ENCODE data around the gene NPIPB8.
"Not testable (repeated sequence)": the region's sequence is repeated elsewhere in the genome, so short reads cannot be mapped to it uniquely, and the experiment has no call there.

NPIPB8 gene

DNA sequence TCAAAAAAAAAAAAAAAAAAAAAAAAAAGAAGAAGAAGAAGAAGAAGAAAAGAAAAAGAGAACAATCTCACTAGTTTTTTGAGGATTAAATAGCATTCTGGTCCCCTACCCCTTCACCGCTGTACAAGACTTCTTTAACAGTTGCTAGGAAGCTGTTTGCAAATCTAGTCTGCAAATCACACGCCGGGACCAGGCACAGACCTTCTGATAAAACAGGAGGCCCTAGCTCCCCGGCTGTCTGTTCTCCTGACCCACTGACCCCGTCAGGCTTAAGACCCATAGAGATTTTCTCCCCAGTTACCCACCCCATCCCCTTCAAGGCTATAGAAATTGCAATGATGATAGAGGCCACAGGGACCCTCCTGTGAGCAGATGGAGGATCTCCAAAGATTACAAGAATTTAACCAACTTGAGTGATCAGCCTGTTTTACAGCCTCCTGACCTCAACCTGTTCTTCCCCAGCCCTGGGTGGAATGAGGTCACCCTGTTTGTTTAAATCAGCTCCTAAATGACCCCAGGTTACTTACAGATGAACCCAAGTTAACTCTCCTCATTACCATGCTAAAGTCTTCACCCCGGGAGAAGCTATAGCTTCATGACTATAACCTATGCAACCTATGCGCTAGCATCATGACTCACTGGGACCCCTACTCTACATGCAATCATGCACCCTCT, 16.2 kb upstream of the NPIPB8 start:
- no peaks in the 10 kb centered on the region for H3K9me3 ChIP-seq (ENCODE audit: control insufficient read depth, low read length)
- H3K36me3 ChIP-seq (ENCODE audit: control insufficient read depth, insufficient read depth, low read length) = no peaks in the 10 kb centered on the region
- H3K4me3 ChIP-seq (ENCODE audit: low read length) = no peak overlapping the region
- no peak overlapping the region for H3K9ac ChIP-seq (ENCODE audit: low read length)
- no peaks in the 10 kb centered on the region for H3K4me1 ChIP-seq (ENCODE audit: control insufficient read depth, insufficient read depth, low read length)
- H3K27me3 ChIP-seq (ENCODE audit: control insufficient read depth, insufficient read depth, low read length) = no peaks in the 10 kb centered on the region

DNA sequence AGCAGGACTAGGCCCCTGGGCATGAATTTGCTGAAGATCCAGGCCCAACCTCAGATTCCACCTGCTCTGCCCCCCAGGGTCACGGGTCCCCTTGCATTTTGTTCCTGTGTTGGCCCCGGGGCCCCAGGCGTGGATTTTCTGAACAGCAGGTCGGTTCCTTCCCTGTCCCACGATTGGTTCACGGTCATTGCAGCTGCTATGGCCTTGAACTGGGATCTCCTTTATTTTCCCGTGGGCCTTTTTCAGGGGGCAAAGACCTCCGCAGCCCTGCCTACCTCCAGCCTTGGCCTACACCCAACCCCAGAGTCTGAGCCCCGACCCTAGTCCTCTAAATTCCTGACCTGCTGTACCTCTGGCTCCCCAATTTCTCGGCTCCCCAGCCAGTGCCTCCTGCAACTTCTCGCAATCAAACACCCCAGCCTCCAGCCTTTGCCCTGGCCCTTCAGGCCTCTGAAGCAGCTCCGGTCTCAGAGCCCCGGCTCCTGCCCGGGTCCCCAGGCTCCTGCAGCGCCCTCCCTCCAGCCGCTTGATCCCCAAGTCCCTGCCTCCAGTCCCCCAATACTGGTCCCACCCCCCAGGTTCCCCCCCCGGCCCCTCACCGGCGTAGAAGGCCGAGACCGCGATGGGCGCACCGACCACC, 15.2 kb upstream of the NPIPB8 start:
- H3K9me3 ChIP-seq (ENCODE audit: control insufficient read depth, low read length); H3K27me3 ChIP-seq (ENCODE audit: control insufficient read depth, insufficient read depth, low read length); H3K4me1 ChIP-seq (ENCODE audit: control insufficient read depth, insufficient read depth, low read length); H3K36me3 ChIP-seq (ENCODE audit: control insufficient read depth, insufficient read depth, low read length): not testable (repeated sequence)
- peak overlapping the region; percentile 55 for H3K9ac ChIP-seq (ENCODE audit: low read length)
- peak overlapping the region; percentile 17 for H3K4me3 ChIP-seq (ENCODE audit: low read length)

DNA sequence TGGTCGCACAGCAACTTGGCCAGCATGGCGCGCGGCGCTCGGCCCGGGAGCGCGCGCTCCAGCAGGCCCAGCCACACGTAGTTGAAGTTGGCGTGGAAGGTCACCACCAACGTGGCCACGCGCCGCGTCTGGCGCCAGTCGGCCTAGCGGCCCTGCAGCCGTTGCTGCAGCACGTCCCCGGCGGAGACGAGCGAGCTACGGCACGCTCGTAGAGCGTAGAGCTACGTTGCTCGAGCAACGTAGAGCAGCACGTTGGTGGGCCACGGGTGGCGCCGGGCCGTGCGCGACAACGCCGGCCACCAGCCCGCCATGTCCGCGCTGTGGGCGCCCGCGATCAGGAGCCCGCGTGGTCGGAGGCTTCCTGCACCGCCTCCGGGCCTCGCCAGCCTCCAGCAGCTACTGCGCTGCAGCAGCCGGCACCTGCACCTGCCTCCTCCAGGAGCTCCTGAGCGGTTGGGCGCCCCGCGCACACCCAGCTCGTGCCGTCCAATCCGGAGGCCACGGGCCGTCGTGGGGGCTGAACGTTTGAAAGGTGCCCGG, 14.6 kb upstream of the NPIPB8 start:
- no peaks in the 10 kb centered on the region for H3K27me3 ChIP-seq (ENCODE audit: control insufficient read depth, insufficient read depth, low read length)
- H3K4me3 ChIP-seq (ENCODE audit: low read length) = peak overlapping the region; percentile 17
- no peaks in the 10 kb centered on the region for H3K9me3 ChIP-seq (ENCODE audit: control insufficient read depth, low read length)
- H3K4me1 ChIP-seq (ENCODE audit: control insufficient read depth, insufficient read depth, low read length) = no peaks in the 10 kb centered on the region
- H3K36me3 ChIP-seq (ENCODE audit: control insufficient read depth, insufficient read depth, low read length) = no peaks in the 10 kb centered on the region
- peak overlapping the region; percentile 55 for H3K9ac ChIP-seq (ENCODE audit: low read length)

DNA sequence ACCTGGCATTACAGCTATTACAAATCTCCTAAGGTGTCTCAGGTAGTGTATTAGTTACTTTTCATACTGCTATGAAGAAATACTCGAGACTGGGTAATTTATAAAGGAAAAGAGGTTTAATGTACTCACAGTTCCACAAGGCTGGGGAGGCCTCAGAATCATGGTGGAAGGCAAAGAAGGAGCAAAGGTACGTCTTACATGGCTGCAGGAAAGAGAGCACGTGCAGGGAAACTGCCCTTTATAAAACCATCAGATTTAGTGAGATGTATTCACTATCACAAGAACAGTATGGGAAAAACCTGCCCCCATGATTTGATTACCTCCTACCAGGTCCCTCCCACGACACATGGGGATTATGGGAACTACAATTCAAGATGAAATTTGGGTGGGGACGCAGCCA, 7.0 kb upstream of the NPIPB8 start:
- not testable (repeated sequence) for H3K4me3 ChIP-seq (ENCODE audit: low read length); H3K27me3 ChIP-seq (ENCODE audit: control insufficient read depth, insufficient read depth, low read length); H3K9ac ChIP-seq (ENCODE audit: low read length); H3K9me3 ChIP-seq (ENCODE audit: control insufficient read depth, low read length); H3K36me3 ChIP-seq (ENCODE audit: control insufficient read depth, insufficient read depth, low read length); H3K4me1 ChIP-seq (ENCODE audit: control insufficient read depth, insufficient read depth, low read length)

DNA sequence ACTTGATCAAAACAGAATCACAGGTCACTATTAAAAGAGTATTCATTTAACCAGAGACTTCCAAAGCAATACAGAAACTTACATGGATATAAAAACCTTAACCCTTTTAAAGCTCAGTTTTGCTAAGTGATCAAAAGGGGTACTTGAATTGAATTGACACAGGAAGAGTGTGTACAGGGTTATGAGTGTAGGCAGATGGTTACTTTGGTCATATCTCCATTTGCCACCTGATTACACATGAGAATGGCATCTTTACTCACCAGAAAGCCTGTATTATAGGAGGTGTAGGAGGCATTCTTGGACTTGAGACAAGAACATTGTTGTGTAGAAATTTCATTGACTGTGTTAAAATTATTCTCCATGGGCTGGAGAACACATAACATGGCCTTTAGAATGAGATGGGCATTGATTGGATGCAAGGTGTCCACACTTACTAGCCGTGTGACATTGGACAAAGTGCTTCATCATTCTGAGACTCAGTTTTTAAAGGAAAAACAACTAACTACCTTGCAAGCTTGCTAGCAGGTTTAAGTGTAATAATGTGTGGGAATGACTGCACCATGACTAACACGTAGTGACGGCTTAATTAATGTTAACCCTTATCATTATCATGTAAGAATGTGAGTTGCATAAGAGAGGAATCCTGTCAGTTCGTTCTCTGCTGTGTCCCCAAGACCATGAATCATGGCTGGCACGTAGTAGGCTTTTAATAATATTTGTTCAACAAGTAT, 1.6 kb upstream of the NPIPB8 start:
- not testable (repeated sequence) for H3K4me1 ChIP-seq (ENCODE audit: control insufficient read depth, insufficient read depth, low read length); H3K9me3 ChIP-seq (ENCODE audit: control insufficient read depth, low read length); H3K9ac ChIP-seq (ENCODE audit: low read length); H3K4me3 ChIP-seq (ENCODE audit: low read length); H3K36me3 ChIP-seq (ENCODE audit: control insufficient read depth, insufficient read depth, low read length); H3K27me3 ChIP-seq (ENCODE audit: control insufficient read depth, insufficient read depth, low read length)

DNA sequence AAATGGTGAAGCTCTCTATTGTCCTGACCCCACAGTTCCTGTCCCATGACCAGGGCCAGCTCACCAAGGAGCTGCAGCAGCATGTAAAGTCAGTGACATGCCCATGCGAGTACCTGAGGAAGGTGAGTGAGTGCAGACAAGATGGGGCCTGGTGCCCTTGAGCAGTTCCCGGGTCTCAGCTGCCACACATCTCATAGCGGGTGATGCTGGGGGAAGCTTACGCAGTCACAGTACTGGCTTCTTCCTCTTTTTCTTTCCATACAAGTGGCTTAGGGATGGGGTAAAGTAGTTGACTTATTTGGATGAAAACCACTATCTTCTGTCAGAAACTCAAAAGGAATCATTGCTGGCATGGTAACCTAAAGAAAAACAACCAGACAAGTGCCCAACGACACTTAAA, 494 bp downstream of the NPIPB8 start:
- H3K4me1 ChIP-seq (ENCODE audit: control insufficient read depth, insufficient read depth, low read length); H3K9ac ChIP-seq (ENCODE audit: low read length); H3K27me3 ChIP-seq (ENCODE audit: control insufficient read depth, insufficient read depth, low read length); H3K9me3 ChIP-seq (ENCODE audit: control insufficient read depth, low read length); H3K4me3 ChIP-seq (ENCODE audit: low read length); H3K36me3 ChIP-seq (ENCODE audit: control insufficient read depth, insufficient read depth, low read length): not testable (repeated sequence)

DNA sequence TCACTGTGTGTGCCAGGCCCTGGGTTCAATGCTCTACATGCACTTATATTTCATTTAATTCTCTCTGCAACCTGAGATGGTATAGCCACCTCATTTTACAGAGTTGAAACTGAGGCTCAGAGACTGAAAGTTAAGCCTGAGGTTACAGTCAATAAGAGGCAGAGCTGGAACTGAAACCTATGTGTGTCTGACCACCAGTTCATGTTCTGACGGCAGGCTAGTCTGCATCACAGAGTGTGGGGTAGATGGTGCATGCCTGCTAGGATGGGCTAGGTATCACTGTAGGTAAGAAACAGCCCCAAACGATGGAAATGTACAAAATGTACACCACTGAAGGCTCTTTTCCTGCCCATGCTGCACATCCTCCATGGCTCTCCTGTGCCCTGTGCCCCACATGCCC, 2.1 kb downstream of the NPIPB8 start:
- H3K36me3 ChIP-seq (ENCODE audit: control insufficient read depth, insufficient read depth, low read length); H3K9ac ChIP-seq (ENCODE audit: low read length); H3K4me1 ChIP-seq (ENCODE audit: control insufficient read depth, insufficient read depth, low read length); H3K9me3 ChIP-seq (ENCODE audit: control insufficient read depth, low read length); H3K4me3 ChIP-seq (ENCODE audit: low read length); H3K27me3 ChIP-seq (ENCODE audit: control insufficient read depth, insufficient read depth, low read length): not testable (repeated sequence)

DNA sequence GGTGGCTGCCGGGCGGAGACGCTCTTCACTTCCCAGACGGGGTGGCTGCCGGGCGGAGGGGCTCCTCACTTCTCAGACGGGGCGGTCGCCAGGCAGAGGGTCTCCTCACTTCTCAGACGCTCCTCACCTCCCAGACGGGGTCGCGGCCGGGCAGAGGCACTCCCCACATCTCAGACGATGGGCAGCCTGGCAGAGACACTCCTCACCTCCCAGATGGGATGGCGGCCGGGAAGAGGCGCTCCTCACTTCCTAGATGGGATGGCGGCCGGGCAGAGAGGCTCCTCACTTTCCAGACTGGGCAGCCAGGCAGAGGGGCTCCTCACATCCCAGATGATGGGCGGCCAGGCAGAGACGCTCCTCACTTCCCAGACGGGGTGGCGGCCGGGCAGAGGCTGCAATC, 28.4 kb downstream of the NPIPB8 start:
- not testable (repeated sequence) for H3K4me1 ChIP-seq (ENCODE audit: control insufficient read depth, insufficient read depth, low read length)

DNA sequence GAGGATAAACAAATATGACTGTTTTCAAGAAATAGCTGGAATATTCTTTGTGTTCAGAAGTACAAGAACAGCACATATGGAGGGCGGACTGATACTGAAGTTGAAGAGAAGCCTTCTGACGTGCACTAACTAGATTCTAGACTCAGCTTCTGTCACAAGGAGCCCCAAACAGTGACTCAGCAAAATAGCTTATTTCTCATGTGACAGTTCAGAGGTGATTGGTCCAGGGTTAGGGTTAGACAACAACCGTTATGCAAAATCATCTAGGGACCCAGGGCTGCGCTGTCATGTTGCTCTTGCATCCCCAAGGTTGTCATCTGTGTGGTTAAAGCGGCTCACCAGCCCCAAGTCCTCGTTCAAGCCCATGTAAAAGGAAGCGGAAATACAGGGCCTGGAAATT, 29.6 kb downstream of the NPIPB8 start:
- not testable (repeated sequence) for H3K4me1 ChIP-seq (ENCODE audit: control insufficient read depth, insufficient read depth, low read length); H3K4me3 ChIP-seq (ENCODE audit: low read length); H3K36me3 ChIP-seq (ENCODE audit: control insufficient read depth, insufficient read depth, low read length); H3K27me3 ChIP-seq (ENCODE audit: control insufficient read depth, insufficient read depth, low read length); H3K9me3 ChIP-seq (ENCODE audit: control insufficient read depth, low read length); H3K9ac ChIP-seq (ENCODE audit: low read length)

More for the DNA sequence above, 28.4 kb downstream of the NPIPB8 start:
- H3K36me3 ChIP-seq (ENCODE audit: control insufficient read depth, insufficient read depth, low read length); H3K27me3 ChIP-seq (ENCODE audit: control insufficient read depth, insufficient read depth, low read length); H3K9ac ChIP-seq (ENCODE audit: low read length); H3K9me3 ChIP-seq (ENCODE audit: control insufficient read depth, low read length); H3K4me3 ChIP-seq (ENCODE audit: low read length): not testable (repeated sequence)

DNA sequence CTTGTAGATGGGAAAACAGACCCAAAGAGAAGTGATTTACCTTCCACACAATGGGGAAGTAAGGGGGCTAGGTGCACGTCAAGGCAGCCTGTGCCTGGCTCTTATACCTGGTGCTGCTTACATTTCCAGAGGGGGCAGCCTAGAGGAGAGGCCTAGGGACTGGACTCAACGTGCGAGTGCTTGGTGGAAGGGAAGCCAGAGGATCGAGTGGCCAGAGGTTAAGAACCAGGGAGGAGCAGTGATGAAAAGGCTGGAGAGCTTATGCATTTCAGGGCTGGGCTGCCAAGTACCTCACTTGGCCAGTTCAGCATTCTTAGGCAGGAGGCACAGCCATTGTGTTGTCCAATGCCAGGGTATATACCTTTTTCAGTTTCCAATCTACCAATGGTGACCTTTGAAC, 30.3 kb downstream of the NPIPB8 start:
- not testable (repeated sequence) for H3K36me3 ChIP-seq (ENCODE audit: control insufficient read depth, insufficient read depth, low read length); H3K9me3 ChIP-seq (ENCODE audit: control insufficient read depth, low read length); H3K4me1 ChIP-seq (ENCODE audit: control insufficient read depth, insufficient read depth, low read length); H3K27me3 ChIP-seq (ENCODE audit: control insufficient read depth, insufficient read depth, low read length); H3K4me3 ChIP-seq (ENCODE audit: low read length); H3K9ac ChIP-seq (ENCODE audit: low read length)

DNA sequence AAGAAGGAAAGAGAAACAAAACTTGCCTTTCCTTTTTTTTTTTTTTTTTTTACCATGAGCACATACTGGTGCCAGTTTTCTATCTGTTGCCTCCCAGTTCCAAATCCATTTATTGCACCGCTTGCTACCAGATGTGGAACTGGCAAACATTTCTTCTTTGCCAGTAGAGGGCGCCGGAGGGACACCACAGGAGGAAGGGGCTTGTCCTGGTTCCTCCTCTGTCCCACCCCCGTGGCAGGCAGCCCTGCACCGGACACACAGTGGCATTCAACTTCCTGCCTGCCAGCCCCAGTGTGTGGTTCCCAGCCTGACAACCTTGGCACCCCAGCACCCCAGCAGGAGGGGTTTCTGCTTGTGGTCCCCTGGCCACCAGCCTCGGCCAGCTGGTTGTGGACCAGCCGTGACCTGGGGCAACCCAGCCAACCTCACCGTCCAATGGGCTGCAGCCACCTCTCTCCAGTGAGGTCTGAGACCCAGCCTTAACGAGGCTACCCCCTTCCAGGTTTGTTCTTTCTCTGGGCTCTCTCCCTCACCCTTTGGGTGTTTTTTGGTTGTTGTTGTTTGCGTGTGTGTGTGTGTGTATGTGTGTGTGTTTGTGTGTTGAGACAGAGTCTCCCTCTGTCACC, 50.6 kb downstream of the NPIPB8 start:
- not testable (repeated sequence) for H3K27me3 ChIP-seq (ENCODE audit: control insufficient read depth, insufficient read depth, low read length); H3K4me1 ChIP-seq (ENCODE audit: control insufficient read depth, insufficient read depth, low read length); H3K36me3 ChIP-seq (ENCODE audit: control insufficient read depth, insufficient read depth, low read length); H3K9me3 ChIP-seq (ENCODE audit: control insufficient read depth, low read length); H3K4me3 ChIP-seq (ENCODE audit: low read length); H3K9ac ChIP-seq (ENCODE audit: low read length)

DNA sequence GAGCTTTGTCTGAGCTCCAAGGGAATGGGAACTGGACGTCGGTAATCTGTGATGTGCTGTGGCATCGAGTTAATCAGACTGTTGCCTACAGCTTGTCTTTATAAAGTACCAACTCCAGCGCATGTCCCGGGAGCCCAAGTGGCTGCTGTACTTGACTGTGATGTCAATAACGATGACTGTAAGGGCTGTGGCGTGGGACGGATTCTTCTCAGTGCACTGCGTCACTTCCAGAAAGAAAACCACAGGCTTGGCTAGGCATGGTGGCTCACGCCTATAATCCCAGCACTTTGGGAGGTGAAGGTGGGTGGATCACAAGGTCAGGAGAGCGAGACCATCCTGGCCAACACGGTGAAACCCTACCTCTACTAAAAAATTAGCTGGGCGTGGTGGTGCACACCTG, 51.6 kb downstream of the NPIPB8 start:
- H3K27me3 ChIP-seq (ENCODE audit: control insufficient read depth, insufficient read depth, low read length); H3K4me3 ChIP-seq (ENCODE audit: low read length); H3K9me3 ChIP-seq (ENCODE audit: control insufficient read depth, low read length); H3K36me3 ChIP-seq (ENCODE audit: control insufficient read depth, insufficient read depth, low read length); H3K9ac ChIP-seq (ENCODE audit: low read length); H3K4me1 ChIP-seq (ENCODE audit: control insufficient read depth, insufficient read depth, low read length): not testable (repeated sequence)

Data from mucosa of stomach (tissue), 1 donor.